GF-D8 (cell line): ENCODE data around the gene GRIN3B.

Experiments
- DNase-seq: peaks from one replicate; lab custom pipeline; 2025; lab: John Stamatoyannopoulos, UW

The GRIN3B gene

GRCh38 chr19:991174-991931 is 8.9 kb upstream of the GRIN3B start:
- no peak for DNase-seq

GRCh38 chr19:991932-992669 is 8.1 kb upstream of the GRIN3B start:
- no peak for DNase-seq

- DNase-seq = no peak
Measured at GRCh38 chr19:992670-993055, 7.6 kb upstream of the GRIN3B start.

GRCh38 chr19:993361-993830 is 6.8 kb upstream of the GRIN3B start:
- no peak for DNase-seq

GRCh38 chr19:993831-994393 is 6.3 kb upstream of the GRIN3B start:
- DNase-seq = no peak

GRCh38 chr19:994516-994915 is 5.7 kb upstream of the GRIN3B start:
- no peak for DNase-seq

- no peak for DNase-seq
Measured at GRCh38 chr19:995051-995827, 5.0 kb upstream of the GRIN3B start.

- no peak for DNase-seq
Measured at GRCh38 chr19:996051-996838, 4.0 kb upstream of the GRIN3B start.

GRCh38 chr19:998064-998463 is 2.2 kb upstream of the GRIN3B start:
- DNase-seq = no peak

GRCh38 chr19:999379-999719 is 870 bp upstream of the GRIN3B start:
- DNase-seq = no peak

GRCh38 chr19:1000591-1001537 is 645 bp downstream of the GRIN3B start:
- DNase-seq = no peak

GRCh38 chr19:1001538-1002166 is 1.4 kb downstream of the GRIN3B start:
- DNase-seq = no peak

- no peak for DNase-seq
Measured at GRCh38 chr19:1002600-1002999, 2.4 kb downstream of the GRIN3B start.

- DNase-seq = no peak
Measured at GRCh38 chr19:1003283-1003682, 3.1 kb downstream of the GRIN3B start.

- no peak for DNase-seq
Measured at GRCh38 chr19:1004204-1004802, 4.1 kb downstream of the GRIN3B start.

- no peak for DNase-seq
Measured at GRCh38 chr19:1004803-1005664, 4.8 kb downstream of the GRIN3B start.

- DNase-seq = no peak
Measured at GRCh38 chr19:1006711-1007398, 6.6 kb downstream of the GRIN3B start.
